SK-N-MC (cell line): ENCODE measurements around the gene SCO2.
A peak's percentile ranks its signal among the peaks of the same experiment; 100 is the strongest.

Experiments used
- DNase-seq: peaks from one replicate; pipeline ENCODE4 v3.0.0-alpha.2; 2011; ENCODE audit warnings: low read depth, low spot score
- H3K27ac ChIP-seq: fragments of 200-600 bp; sonication (generic); 2 replicates; pipeline ENCODE4 v1.5.1; 2016; ENCODE audit warnings: mixed run types
- H3K36me3 ChIP-seq: fragments of 200-600 bp; sonication (generic); 2 replicates; pipeline ENCODE4 v1.6.1; 2017; ENCODE audit warnings: antibody characterized with exemption, low read length, mixed read lengths; ENCODE audit not compliant: insufficient read depth
- H3K4me3 ChIP-seq: fragments of 200-600 bp; sonication (generic); 2 replicates; pipeline ENCODE4 v1.5.1; 2016
- H3K9ac ChIP-seq: fragments of 200-600 bp; sonication (generic); 2 replicates; pipeline ENCODE4 v1.8.0; 2017; ENCODE audit warnings: mixed run types, mixed read lengths; ENCODE audit not compliant: insufficient read length
- H3K9me3 ChIP-seq: fragments of 200-600 bp; sonication (generic); 2 replicates; pipeline ENCODE4 v1.6.1; 2017; ENCODE audit warnings: low read depth, mild to moderate bottlenecking, antibody characterized with exemption, low read length, moderate library complexity, mixed read lengths
- EZH2 ChIP-seq: fragments of 200-600 bp; sonication (generic); IDR thresholded peaks from one replicate; pipeline ENCODE4 v1.6.1; 2017; ENCODE audit warnings: antibody characterized with exemption
- FOXP2 ChIP-seq: optimal IDR thresholded peaks from 2 replicates; pipeline ENCODE3; 2011; ENCODE audit warnings: mild to moderate bottlenecking, moderate library complexity; ENCODE audit not compliant: insufficient read depth; ENCODE audit errors: extremely low read length, control extremely low read depth
- POLR2AphosphoS5 ChIP-seq: IDR thresholded peaks from 2 replicates; pipeline ENCODE4 v1.6.1; 2012; ENCODE audit warnings: mild to moderate bottlenecking, low read depth, low read length, borderline replicate concordance

The SCO2 gene

GRCh38 chr22:50526108-50526833 is 873 bp upstream of the SCO2 start:
- peak overlapping the region; percentile 84 for H3K4me3 ChIP-seq
- H3K27ac ChIP-seq: peak overlapping the region; percentile 89
- H3K9me3 ChIP-seq: no peaks in the 10 kb centered on the region
- peak overlapping the region; percentile 79 for H3K9ac ChIP-seq
- no peak for DNase-seq
- peaks cover 11% of the 10 kb centered on the region; the same call in 1 of the 2 replicates for H3K36me3 ChIP-seq
- no peak for TF ChIP-seq EZH2
- TF ChIP-seq POLR2AphosphoS5: no peak; the same call in 1 of the 2 replicates
- no peak for TF ChIP-seq FOXP2

GRCh38 chr22:50525858-50526107 is 385 bp upstream of the SCO2 start:
- DNase-seq: no peak
- Histone ChIP-seq H3K4me3 (peak overlapping the region; percentile 84), H3K9me3 (no peaks in the 10 kb centered on the region), H3K27ac (peak overlapping the region; percentile 89), H3K36me3 (peaks cover 16% of the 10 kb centered on the region; the same call in 1 of the 2 replicates), H3K9ac (peak overlapping the region; percentile 79)
- TF ChIP-seq POLR2AphosphoS5 (no peak), EZH2 (no peak)

GRCh38 chr22:50524676-50525103 is 708 bp downstream of the SCO2 start:
- peak overlapping the region; percentile 34 for H3K27ac ChIP-seq
- peak overlapping the region; percentile 84 for H3K4me3 ChIP-seq
- TF ChIP-seq FOXP2 (no peak), POLR2AphosphoS5 (no peak), EZH2 (no peak)
- DNase-seq: no peak
- H3K36me3 ChIP-seq: peaks cover 18% of the 10 kb centered on the region; the same call in 1 of the 2 replicates
- H3K9ac ChIP-seq: peak overlapping the region; percentile 90
- H3K9me3 ChIP-seq: no peaks in the 10 kb centered on the region

GRCh38 chr22:50523806-50524675 is 1.4 kb downstream of the SCO2 start:
- H3K36me3 ChIP-seq: peaks cover 23% of the 10 kb centered on the region
- DNase-seq: no peak
- H3K27ac ChIP-seq: no peak overlapping the region
- H3K9me3 ChIP-seq: no peaks in the 10 kb centered on the region
- H3K4me3 ChIP-seq: peak overlapping the region; percentile 84
- H3K9ac ChIP-seq: peak overlapping the region; percentile 90
- TF ChIP-seq FOXP2 (no peak), EZH2 (no peak), POLR2AphosphoS5 (no peak; the same call in none of the 2 replicates)

- H3K27ac ChIP-seq: no peak overlapping the region
- H3K9me3 ChIP-seq: no peaks in the 10 kb centered on the region
- H3K36me3 ChIP-seq: peaks cover 29% of the 10 kb centered on the region
- no peak for DNase-seq
- H3K9ac ChIP-seq: no peak overlapping the region
- H3K4me3 ChIP-seq: no peak overlapping the region
- TF ChIP-seq EZH2 (no peak), FOXP2 (no peak), POLR2AphosphoS5 (no peak)
These were observed 2.0 kb downstream of the SCO2 start for GRCh38 chr22:50523458-50523805.

- Histone ChIP-seq H3K9me3 (no peaks in the 10 kb centered on the region), H3K27ac (no peak overlapping the region), H3K4me3 (no peak overlapping the region), H3K36me3 (peaks cover 34% of the 10 kb centered on the region), H3K9ac (no peak overlapping the region)
- TF ChIP-seq POLR2AphosphoS5 (no peak), EZH2 (no peak), FOXP2 (no peak)
- no peak for DNase-seq
These were observed 2.5 kb downstream of the SCO2 start for GRCh38 chr22:50522806-50523438.

GRCh38 chr22:50522208-50522805 is 3.1 kb downstream of the SCO2 start:
- no peak overlapping the region for H3K27ac ChIP-seq
- H3K9me3 ChIP-seq: no peaks in the 10 kb centered on the region
- H3K36me3 ChIP-seq: peaks cover 41% of the 10 kb centered on the region

GRCh38 chr22:50521710-50522109 is 3.7 kb downstream of the SCO2 start:
- TF ChIP-seq FOXP2 (no peak), EZH2 (no peak), POLR2AphosphoS5 (no peak)
- no peaks in the 10 kb centered on the region for H3K9me3 ChIP-seq
- no peak overlapping the region for H3K9ac ChIP-seq
- no peak for DNase-seq
- H3K4me3 ChIP-seq: no peak overlapping the region
- H3K27ac ChIP-seq: no peak overlapping the region
- peaks cover 46% of the 10 kb centered on the region for H3K36me3 ChIP-seq

More at GRCh38 chr22:50522208-50522805, 3.1 kb downstream of the SCO2 start:
- DNase-seq: no peak
- no peak overlapping the region for H3K9ac ChIP-seq
- H3K4me3 ChIP-seq: no peak overlapping the region
- TF ChIP-seq EZH2: no peak
- TF ChIP-seq FOXP2: no peak
- TF ChIP-seq POLR2AphosphoS5: no peak
